Stimulated activated CD8-positive, alpha-beta memory T cell treated with anti-CD3 and anti-CD28 coated beads, Interleukin-7, amount 100 ng/mL, for 1 hour (primary cell): ENCODE measurements around the gene USP2.

Source experiments
- DNase-seq, 2 donors: peaks; one replicate each; pipeline ENCODE4 v3.0.0-alpha.2; 2020; ENCODE audit warnings: low read depth in 2 of 2

The USP2 gene, protein sequence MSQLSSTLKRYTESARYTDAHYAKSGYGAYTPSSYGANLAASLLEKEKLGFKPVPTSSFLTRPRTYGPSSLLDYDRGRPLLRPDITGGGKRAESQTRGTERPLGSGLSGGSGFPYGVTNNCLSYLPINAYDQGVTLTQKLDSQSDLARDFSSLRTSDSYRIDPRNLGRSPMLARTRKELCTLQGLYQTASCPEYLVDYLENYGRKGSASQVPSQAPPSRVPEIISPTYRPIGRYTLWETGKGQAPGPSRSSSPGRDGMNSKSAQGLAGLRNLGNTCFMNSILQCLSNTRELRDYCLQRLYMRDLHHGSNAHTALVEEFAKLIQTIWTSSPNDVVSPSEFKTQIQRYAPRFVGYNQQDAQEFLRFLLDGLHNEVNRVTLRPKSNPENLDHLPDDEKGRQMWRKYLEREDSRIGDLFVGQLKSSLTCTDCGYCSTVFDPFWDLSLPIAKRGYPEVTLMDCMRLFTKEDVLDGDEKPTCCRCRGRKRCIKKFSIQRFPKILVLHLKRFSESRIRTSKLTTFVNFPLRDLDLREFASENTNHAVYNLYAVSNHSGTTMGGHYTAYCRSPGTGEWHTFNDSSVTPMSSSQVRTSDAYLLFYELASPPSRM

DNA sequence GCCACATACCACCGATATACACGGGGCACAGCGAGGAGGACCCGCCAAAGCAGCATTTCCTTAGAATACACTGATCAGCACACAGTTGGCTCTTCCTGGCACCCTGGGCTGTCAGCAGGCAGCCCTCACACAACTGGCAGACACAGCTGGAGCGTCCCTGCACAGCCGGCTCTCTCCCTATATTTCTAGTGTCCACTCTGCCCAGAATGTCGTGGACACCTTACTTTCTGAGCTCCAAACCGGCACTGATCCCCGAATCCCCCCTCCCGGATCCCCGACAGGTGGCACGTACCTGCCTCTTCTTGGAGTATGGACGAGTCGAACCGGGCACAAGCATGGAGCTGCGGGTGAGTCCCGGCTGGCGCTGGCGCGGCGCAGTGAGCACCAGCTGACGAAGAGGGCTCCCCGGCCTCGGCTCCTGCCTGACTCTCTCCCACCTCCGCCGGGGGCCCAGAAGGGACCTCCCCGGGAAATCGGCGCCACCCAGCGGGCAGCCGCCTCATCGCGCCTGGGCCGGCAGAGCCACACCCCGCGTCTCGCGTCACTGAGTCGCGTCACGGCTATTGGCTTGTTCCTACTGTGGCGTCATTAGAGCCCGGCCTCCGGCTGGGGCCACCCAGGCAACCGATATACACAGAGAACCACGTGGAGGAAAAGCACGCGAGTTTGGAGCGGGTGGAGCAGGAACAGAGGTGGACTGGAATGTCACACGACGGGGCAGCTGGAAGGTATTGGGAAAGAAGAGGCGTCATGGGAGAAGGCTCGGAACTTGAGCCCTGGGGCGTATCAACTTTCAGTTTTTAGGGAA, at the start of gene USP2:
Gene USP2 (minus strand): TSS at position 510 of the 808 bp plus-strand sequence. CDS start 8,210 bp downstream, outside the sequence.
- DNase-seq = peak; percentile 95 to 96

GRCh38 chr11:119427279-119427678, 45.8 kb upstream of the USP2 start:
- DNase-seq = no peak

DNA sequence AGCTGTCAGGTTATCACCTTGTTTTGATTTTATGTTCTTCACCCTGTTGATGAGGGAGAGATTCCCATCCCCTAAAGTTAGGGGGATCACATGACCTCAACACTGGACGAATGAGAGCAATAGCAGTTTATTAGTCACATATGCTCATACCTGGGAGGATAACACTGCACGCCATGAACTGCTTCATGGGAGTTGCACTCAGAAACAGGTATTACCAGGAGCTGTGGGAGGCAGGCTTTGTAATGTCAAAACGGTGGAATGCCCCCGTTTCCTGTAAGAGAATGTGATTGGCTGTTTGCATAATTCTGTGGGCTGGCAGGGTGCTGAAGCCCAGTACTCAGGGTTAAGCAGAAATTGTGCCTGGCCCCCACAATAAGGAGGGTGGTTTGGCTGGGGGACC, 44.7 kb upstream of the USP2 start:
- DNase-seq = no peak

DNA sequence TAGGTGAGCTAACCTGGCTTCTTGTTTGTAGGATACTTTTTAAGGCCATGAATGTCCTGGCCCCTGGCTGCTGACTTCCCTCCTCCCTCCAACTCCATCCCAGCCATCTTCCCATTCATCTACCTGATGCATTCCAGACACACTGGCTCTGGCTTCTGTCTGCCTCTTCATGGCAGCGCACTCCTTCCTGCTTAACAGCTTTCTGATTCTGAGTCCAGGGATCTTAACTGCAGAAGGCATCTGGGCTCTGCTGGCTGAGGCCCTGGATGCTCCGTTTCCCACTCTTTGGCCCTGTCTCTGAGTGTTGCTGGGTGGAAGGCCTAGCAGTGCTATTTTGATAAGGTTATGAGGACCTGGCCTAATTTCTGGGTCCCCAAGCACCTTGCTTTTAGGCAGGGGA, 43.3 kb upstream of the USP2 start:
- DNase-seq = no peak

GRCh38 chr11:119424276-119424675, 42.8 kb upstream of the USP2 start:
- DNase-seq = no peak

- no peak for DNase-seq
Observed at GRCh38 chr11:119423509-119424254, 42.2 kb upstream of the USP2 start.

DNA sequence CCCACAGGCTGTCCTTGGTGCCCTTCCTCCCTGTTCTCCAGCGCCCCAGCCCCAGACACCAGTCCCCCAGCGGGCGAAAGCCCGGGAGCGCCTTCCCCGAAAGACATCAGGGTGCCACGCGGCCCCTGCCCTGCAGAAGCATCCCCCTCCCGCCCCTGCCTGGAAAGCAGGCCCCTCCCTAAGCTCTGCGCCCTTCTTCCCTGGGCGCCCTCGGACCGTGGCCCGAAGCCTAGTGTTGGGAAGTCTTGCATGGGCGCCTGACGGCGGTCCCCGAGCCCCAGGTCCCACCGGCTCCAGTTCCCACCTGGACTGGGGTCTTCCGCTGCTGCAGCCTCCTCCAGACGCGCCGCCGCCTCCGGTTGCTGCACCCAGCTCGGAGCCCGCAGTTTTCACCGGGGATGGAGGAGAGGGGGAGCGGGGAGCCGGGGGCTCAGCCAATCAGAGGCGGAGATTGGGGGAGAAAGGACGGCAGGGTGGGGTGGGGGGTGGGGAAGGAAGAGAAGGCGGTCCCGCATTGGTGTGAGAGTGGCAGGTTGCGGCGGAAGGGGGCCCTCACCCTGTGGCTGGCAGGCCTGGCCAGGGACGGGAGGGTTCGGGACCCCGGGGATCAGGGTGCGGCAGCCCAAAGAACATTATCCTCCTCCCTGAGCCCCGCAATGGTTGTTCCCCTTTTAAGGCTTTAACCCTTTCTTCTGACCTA, 41.5 kb upstream of the USP2 start, which contains the start of gene THY1:
Gene THY1 (minus strand): TSS at position 364 of the 700 bp plus-strand sequence. CDS start 2,267 bp downstream, outside the sequence.
- no peak for DNase-seq

DNA sequence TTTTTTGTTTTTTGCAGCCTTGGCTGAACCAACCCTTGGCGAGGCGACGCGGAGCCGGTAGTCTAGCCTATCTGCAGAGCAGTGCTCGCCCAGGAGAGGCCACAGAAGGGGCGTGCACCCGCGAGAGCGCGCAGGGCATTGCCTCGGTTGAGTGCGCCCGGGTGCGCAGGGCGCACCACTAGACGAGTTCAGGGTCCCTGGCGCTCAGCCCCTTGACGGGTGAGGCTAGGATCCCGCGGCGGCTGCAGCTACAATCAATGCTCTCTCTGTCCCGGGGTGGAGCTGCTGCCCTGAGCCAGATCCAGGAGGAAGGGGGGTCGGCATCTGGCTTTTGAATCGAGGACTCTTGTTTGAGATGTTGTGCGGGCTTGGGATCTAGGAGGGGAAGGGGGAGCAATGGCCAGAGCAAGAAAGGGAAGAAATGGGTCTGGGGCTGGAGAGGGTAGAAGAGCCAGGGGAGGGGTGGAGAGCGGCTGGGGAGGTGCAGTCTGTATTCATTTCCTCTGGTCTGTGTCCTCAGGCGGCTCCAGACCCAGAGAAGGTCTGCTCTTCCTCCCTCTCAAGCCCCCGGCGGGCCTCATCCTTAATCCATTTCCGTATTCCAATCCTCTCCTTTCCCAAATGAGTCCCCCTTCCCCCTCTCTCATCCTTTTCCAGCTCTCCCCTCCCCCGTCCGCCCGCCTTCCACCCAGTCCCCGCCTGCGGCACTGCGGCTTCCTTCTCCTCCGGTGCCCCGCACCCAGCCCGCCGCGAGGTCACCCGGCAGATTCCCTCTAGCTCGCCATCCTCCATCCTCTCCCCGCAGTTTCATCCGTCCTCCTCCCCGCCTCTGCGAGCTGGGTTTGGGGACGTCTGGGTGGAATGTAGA, 40.7 kb upstream of the USP2 start:
- DNase-seq = no peak

GRCh38 chr11:119421351-119421750, 39.9 kb upstream of the USP2 start:
- DNase-seq = no peak

- no peak for DNase-seq
Observed at GRCh38 chr11:119420631-119421030, 39.1 kb upstream of the USP2 start.

- DNase-seq = no peak
Observed at GRCh38 chr11:119419834-119420492, 38.5 kb upstream of the USP2 start.

GRCh38 chr11:119419246-119419645, 37.8 kb upstream of the USP2 start:
- DNase-seq = no peak

DNA sequence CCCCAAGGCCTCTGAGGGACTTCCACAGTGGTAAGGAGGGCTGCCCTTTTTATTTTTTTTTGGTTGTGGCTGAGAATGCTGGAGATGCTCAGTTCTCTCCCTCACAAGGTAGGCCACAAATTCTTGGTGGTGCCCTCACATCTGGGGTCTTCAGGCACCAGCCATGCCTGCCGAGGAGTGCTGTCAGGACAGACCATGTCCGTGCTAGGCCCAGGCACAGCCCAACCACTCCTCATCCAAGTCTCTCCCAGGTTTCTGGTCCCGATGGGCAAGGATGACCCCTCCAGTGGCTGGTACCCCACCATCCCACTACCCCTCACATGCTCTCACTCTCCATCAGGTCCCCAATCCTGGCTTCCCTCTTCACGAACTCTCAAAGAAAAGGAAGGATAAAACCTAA, 37.3 kb upstream of the USP2 start:
- DNase-seq = no peak

DNA sequence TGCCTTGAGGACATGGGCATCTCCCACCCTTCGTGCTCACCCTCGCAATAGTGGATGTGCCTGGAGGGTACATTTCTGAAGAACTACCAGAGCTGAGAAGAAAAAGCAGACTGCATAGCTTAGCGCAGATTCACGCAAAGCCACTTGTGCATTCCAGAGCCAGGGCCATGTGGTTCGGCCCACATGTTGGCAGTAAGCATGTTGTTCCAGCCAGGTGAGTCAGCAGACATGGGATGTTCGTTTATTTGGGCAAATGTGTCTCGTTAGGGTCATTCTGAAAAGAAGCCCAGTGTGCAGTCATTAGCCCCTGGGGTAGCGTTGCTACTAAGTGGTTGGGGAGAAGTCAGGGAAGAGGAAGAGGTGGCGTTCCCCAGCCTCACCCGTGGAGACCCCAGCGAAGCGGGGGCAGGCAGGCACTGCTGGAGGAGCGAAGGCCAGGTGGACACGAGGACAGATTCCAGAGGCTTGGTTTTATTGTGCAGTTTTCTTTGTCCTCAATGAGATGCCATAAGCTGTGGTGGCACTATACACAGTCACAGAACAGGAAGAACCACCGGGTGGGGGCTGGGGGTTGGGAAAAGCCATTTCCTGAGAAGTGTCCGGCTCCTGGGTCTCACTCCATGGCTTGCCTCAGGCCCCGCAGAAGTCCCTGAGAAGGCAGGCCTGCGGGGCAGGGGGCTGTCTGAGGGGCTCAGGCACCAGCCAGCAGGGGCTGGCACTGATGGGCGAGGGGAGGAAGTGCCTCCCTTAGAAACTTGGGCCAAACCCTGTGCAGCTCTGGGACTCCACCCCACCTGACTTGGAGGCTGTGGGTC, 36.4 kb upstream of the USP2 start:
- DNase-seq = no peak

DNA sequence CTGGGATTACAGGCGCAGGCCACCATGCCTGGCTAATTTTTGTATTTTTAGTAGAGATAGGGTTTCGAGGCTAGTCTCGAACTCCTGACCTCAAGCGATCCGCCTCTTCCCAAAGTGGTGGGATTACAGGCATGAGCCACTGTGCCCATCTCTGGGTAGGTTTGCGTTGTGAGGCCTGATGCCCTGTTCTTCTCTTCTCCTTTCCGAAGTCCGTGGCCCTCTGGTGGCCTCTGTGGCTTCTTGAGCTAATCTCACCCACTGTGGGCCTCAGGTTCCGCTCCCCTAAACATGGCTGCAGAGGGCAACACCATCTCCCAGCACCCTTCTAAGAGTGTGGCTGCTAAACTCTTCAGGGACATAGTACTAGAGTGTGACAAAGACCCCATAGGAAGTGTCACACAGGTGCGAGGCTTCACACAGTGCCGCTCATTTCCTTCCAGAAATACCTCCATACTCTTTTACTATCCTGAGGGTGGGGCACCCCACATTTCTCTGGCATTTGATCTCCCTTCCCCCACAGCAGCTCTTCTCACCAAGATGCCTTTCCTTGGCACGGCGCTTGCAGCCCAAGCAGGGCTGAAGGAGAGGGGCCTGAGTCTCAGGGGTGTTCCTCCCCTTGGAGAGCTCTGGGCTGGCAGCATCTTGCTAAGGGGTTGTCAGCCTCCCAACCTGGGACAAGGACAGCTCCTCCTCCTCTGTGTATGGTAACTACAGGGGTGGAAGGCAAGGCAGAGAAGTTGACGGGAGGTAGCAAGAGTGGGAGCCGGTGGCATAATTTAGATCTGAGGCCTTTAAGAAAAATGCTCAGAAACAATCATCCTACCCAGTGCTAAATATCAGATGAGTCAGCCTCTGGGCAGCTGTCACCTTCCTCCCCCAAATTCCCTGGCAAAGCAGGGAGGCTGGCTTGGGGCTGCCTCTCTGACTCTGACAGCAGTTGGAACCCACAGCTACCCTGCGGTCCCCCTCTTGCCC, 35.4 kb upstream of the USP2 start:
- DNase-seq = no peak

DNA sequence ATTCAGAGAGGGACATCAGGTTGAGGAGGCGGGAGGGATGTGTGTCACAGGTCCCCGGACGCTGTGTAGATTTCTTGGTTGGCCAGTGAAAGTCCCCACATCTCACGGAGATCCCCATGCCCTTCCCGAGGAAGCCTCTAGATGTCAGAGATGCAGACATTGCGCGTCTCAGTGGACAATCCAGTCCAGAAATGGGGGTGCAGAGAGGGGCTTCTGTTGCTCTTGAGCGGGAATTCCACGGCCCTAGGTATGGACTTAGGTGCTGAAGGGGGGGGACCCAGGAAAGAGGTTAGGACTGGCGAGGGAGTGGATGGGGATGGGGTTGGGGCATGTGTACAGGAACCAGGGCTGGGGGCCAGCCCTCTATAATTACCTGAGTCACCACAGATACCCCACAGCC, 34.5 kb upstream of the USP2 start:
- no peak for DNase-seq

DNA sequence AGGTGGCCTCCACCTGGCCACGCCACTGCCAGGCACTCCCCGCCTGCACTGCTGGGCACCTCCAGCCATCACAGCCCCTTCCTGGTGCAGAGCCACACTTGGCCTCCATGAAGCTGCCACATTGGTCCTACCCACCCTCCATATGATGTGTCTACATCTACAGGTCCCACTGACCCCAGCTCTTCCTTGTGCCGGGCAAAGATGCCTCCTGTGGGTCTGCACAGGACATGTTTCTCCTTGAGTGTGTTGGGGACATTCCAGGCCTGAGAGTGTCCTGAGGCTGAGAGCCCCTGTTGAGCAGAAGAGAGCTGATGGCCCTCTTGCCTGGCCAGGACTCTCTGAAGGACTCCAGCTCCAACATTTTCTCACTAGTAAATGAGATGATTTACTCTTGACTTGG, 34.0 kb upstream of the USP2 start:
- no peak for DNase-seq

DNA sequence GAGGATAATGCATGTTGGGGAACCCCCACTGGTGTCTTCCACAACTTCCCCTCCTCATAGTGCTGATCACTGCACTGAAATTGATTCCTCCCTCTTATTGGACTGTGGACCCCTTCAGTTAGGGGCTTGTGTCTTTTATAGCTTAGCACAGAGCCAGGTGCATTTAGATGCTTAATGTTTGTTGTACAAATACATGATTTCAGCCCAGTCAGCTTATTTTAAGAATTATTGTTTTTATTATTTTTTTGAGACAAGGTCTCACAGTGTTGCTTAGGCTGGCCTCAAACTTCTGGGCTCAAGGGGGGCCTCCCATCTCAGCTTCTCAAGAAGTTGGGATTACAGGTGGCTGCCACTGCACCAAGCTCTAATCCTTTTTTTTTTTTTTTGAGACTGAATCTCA, 33.2 kb upstream of the USP2 start:
- DNase-seq = no peak
